Activated B cell treated with CpG ODN at 0.5 μM for 24 hours (primary cell): ENCODE data around the gene CSMD2. TPM values are rescaled to one million over a fixed set of nuclear protein-coding genes. Genes with fewer than 3 reads are reported as not detected.

ENCODE experiments used
- ATAC-seq: fragments of 200-7000 bp; cut with Tn5 transposase; one replicate; pipeline ENCODE4 v1.10.0; 2021; ENCODE audit warnings: low read depth, mild to moderate bottlenecking, moderate library complexity
- CTCF ChIA-PET: fragments of 350-600 bp; sonication (Branson Sonifier 250); formaldehyde crosslinking; loops from one replicate; lab custom pipeline; 2021; ENCODE audit warnings: antibody characterized with exemption; lab: Charles Lee
- POLR2A ChIA-PET: fragments of 350-600 bp; sonication (Branson Sonifier 250); formaldehyde crosslinking; loops from one replicate; lab custom pipeline; 2021; ENCODE audit warnings: antibody characterized with exemption; lab: Charles Lee
- DNase-seq: peaks from one replicate; pipeline ENCODE4 v3.0.0; 2022
- H3K27ac Mint-ChIP-seq: one replicate; pipeline ENCODE4 v1.8.0; 2020; ENCODE audit warnings: mixed read lengths
- H3K27me3 Mint-ChIP-seq: one replicate; pipeline ENCODE4 v1.8.0; 2021; ENCODE audit warnings: mixed read lengths
- H3K36me3 Mint-ChIP-seq: one replicate; pipeline ENCODE4 v1.8.0; 2021; ENCODE audit warnings: low read depth, mixed read lengths
- H3K4me1 Mint-ChIP-seq: one replicate; pipeline ENCODE4 v1.8.0; 2021; ENCODE audit warnings: mixed read lengths
- H3K4me3 Mint-ChIP-seq: one replicate; pipeline ENCODE4 v1.8.0; 2020; ENCODE audit warnings: mild to moderate bottlenecking, mixed read lengths
- H3K9me3 Mint-ChIP-seq: one replicate; pipeline ENCODE4 v1.8.0; 2020; ENCODE audit warnings: mixed read lengths
- intact Hi-C: fragments of 100-400 bp; cut with micrococcal nuclease; formaldehyde crosslinking; loops from one replicate; pipeline ENCODE4 v1.15.1; 2024
- total RNA-seq: library from RNA; stranded (reverse); gene quantifications from 2 replicates; pipeline ENCODE4 v1.2.3, GENCODE V29; 2022
- TF ChIP-seq, protein P1 (sequence below): fragments of 200-600 bp; IDR thresholded peaks from one replicate; pipeline ENCODE4 v1.8.0; 2022; ENCODE audit warnings: antibody characterized with exemption, mild to moderate bottlenecking

The CSMD2 gene
- total RNA-seq, 1 donor from 2014 or later: not detected

DNA sequence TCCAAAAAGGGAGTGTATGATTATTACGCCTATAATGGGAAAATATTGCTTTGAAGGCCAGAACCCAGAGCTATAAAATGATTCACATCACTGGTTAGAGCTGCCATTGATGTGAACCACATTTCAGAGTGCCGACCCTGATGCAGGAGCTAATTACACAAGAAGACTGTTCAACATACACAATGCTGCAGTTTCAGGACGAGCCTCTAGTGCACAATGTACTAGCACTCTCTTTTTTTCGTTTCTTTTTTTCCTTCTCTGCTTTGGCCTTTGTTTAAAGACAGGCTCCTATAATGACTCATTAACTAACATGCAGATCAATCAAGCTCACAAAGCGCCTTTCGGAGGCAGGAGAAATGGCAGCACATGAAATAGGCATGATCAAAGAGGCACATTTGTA is 367.2 kb downstream of the CSMD2 start:
- ATAC-seq (no peak), DNase-seq (no peak)
- POLR2A ChIA-PET: no interaction called here
- Mint-ChIP-seq H3K27me3 (peaks cover 5% of the 10 kb centered on the region), H3K4me3 (no peak overlapping the region), H3K27ac (no peak overlapping the region), H3K9me3 (peaks cover 18% of the 10 kb centered on the region), H3K4me1 (no peaks in the 10 kb centered on the region), H3K36me3 (peaks cover 3% of the 10 kb centered on the region)
- CTCF ChIA-PET: no interaction called here
- TF ChIP-seq, protein P1, sequence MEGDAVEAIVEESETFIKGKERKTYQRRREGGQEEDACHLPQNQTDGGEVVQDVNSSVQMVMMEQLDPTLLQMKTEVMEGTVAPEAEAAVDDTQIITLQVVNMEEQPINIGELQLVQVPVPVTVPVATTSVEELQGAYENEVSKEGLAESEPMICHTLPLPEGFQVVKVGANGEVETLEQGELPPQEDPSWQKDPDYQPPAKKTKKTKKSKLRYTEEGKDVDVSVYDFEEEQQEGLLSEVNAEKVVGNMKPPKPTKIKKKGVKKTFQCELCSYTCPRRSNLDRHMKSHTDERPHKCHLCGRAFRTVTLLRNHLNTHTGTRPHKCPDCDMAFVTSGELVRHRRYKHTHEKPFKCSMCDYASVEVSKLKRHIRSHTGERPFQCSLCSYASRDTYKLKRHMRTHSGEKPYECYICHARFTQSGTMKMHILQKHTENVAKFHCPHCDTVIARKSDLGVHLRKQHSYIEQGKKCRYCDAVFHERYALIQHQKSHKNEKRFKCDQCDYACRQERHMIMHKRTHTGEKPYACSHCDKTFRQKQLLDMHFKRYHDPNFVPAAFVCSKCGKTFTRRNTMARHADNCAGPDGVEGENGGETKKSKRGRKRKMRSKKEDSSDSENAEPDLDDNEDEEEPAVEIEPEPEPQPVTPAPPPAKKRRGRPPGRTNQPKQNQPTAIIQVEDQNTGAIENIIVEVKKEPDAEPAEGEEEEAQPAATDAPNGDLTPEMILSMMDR: no peak
- intact Hi-C loops: no loop called here

DNA sequence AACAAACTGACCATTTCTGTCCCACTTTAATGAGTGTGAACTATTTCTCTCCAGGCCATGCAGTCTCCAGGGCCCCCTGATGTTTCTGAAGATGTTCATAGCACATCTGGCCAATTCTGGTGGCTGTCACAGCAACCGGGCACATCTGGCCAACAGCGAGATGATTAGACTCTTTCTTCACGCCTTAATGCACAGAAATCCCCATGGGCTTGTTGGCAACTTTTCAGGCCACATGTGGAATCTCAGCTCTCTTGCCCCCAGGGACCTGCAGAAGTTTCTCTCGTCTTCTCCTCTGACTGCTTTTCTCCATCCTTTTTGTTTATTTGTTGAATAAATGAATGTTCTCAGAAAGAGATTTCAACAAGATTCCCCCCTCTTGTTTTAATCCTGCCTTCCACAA is 372.4 kb downstream of the CSMD2 start:
- H3K4me1 Mint-ChIP-seq: no peaks in the 10 kb centered on the region
- no peak overlapping the region for H3K27ac Mint-ChIP-seq
- intact Hi-C loops: no loop called here
- H3K9me3 Mint-ChIP-seq: peaks cover 9% of the 10 kb centered on the region
- ChIA-PET POLR2A (no interaction called here), CTCF (no interaction called here)
- no peak overlapping the region for H3K4me3 Mint-ChIP-seq
- TF ChIP-seq, protein P1: no peak
- DNase-seq (no peak), ATAC-seq (no peak)
- peaks cover 3% of the 10 kb centered on the region for H3K36me3 Mint-ChIP-seq
- H3K27me3 Mint-ChIP-seq: no peaks in the 10 kb centered on the region

DNA sequence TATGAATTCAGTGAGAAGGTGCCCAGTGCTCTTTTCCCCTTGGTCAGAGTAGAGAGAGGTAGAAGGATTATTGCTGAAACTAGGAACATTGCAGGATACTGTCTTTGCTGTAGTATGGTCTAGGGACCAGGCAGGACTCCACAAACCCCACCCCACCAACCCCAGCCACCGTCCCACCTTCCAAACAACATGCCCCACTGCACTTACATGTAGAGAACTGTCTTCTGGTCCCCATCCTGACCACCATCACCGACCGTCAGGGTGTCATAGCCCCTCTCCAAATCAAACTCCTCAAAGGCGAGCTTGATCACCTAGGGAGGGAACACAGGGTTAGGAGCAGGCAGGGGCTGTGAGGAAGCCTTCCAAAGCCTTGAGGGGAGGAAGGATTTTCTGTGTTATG is 372.8 kb downstream of the CSMD2 start:
- Mint-ChIP-seq H3K36me3 (peaks cover 3% of the 10 kb centered on the region), H3K9me3 (peaks cover 9% of the 10 kb centered on the region), H3K27ac (no peak overlapping the region), H3K27me3 (no peaks in the 10 kb centered on the region), H3K4me3 (no peak overlapping the region), H3K4me1 (no peaks in the 10 kb centered on the region)
- intact Hi-C loops: no loop called here
- ATAC-seq: no peak
- POLR2A ChIA-PET: no interaction called here
- TF ChIP-seq, protein P1: no peak
- DNase-seq: no peak
- CTCF ChIA-PET: no interaction called here

DNA sequence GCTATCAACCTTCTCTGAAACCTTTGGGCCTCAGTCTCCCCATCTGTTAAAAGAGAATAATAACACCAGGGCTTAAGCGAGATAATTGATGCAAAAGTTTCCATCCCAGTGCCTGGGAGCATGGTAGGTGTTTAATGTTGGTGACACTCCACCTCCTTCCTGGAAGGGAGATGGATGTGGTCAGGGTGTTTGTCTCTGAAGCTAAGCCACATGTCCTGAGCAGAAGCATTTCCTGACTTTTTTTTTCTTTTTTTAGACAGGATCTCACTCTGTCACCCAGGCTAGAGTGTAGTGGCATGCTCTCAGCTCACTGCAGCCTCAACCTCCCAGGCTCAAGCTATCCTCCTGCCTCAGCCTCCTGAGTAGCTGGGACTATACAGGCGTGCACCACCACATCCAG is 373.8 kb downstream of the CSMD2 start:
- DNase-seq (no peak), ATAC-seq (no peak)
- intact Hi-C loops: no loop called here
- Mint-ChIP-seq H3K9me3 (peaks cover 3% of the 10 kb centered on the region), H3K4me3 (no peak overlapping the region), H3K27me3 (no peaks in the 10 kb centered on the region), H3K4me1 (no peaks in the 10 kb centered on the region), H3K36me3 (no peaks in the 10 kb centered on the region), H3K27ac (no peak overlapping the region)
- TF ChIP-seq, protein P1: no peak
- POLR2A ChIA-PET: no interaction called here
- CTCF ChIA-PET: no interaction called here

DNA sequence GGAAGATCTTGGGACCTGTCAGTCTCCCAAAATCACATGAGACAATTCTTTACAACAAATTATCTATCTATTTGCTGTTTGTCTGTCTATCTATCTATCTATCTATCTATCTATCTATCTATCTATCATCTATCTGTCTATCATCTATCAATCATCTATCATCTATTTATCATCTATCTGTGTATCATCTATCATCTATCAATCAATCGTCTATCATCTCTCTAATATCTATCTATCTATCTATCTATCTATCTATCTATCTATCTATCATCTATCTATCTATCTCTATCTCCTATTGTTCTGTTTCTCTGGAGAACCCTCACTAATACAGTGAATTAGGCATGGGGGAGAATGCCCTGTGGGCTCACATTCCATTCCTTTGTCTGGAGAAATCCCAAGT is 374.5 kb downstream of the CSMD2 start:
- CTCF ChIA-PET: no interaction called here
- Mint-ChIP-seq H3K27me3 (no peaks in the 10 kb centered on the region), H3K36me3 (no peaks in the 10 kb centered on the region), H3K4me1 (no peaks in the 10 kb centered on the region), H3K4me3 (no peak overlapping the region), H3K27ac (no peak overlapping the region), H3K9me3 (peaks cover 3% of the 10 kb centered on the region)
- intact Hi-C loops: no loop called here
- ATAC-seq: no peak
- DNase-seq: no peak
- POLR2A ChIA-PET: no interaction called here
- TF ChIP-seq, protein P1: no peak
